ENCODE measurements around the gene AK8.
"Not testable (repeated sequence)": the region's sequence is repeated elsewhere in the genome, so short reads cannot be mapped to it uniquely, and the experiment has no call there.

Gene AK8

DNA sequence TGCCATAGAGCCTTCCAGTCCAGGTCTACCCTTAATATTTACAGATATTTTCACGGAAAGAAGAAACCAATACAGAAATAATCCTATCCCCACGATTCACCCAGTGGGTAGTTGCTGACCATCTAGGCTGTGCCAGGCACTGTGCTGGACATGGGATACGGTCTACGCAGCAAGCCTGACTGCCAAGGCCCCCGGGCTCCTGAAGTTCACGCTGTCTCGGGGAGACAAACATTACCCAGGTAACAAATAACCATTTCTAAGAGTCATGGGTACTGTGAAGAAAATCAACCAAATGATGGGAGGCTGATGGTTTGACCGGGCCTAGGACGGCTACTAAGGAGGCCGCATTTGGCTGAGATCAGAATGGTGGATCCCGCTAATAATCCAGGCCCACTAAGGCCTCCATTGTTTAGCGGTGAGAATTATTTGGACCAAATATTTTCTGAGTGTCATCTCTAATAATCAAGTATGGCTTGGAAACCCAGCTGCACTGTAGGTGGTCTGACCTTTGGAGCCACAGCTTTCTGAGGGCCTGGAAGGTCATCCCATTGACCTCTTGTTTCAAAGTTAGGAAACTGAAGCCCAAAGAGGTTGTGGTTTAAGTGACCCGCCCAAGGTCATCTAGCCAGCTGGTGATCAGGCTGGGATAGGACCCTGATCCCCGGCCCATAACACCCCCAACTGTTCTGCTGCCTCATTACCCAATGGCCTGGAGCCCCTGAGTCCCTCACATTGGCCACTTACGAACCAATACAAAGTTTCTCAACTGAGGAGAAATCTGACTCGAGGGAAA is 82.4 kb downstream of the AK8 start:
- no peak for DNase-seq

DNA sequence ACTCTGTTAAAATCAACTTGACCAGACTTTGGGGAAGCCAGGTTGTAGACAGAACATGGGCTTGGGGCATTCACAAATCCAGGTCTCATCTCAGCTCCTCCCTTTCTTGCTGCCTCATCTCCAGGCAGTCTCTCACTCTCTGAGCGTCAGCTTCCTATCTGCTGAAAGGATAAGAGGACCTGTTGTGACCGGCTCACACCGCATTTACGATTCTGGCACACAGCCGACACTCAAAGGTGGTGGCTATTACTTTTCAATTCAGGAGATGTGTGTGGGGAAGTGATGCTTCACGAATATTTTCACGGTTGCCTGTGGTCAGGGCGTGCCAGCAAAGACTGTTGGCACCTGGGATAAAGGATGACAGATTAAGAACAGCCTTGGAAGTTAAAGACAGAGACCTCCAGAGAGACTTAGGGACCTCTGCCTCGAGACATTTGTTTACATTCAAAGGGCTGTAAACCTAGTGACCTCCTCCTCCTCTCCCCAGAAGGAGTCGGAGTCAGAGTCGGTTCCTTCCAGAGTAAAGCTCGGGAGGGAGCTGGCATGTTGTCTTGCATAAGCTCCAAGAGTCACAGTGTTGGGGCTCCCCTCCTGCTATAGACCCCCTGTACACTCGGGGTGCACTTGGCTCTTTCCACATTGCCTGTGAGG is 83.2 kb downstream of the AK8 start:
- DNase-seq: peak; percentile 65

DNA sequence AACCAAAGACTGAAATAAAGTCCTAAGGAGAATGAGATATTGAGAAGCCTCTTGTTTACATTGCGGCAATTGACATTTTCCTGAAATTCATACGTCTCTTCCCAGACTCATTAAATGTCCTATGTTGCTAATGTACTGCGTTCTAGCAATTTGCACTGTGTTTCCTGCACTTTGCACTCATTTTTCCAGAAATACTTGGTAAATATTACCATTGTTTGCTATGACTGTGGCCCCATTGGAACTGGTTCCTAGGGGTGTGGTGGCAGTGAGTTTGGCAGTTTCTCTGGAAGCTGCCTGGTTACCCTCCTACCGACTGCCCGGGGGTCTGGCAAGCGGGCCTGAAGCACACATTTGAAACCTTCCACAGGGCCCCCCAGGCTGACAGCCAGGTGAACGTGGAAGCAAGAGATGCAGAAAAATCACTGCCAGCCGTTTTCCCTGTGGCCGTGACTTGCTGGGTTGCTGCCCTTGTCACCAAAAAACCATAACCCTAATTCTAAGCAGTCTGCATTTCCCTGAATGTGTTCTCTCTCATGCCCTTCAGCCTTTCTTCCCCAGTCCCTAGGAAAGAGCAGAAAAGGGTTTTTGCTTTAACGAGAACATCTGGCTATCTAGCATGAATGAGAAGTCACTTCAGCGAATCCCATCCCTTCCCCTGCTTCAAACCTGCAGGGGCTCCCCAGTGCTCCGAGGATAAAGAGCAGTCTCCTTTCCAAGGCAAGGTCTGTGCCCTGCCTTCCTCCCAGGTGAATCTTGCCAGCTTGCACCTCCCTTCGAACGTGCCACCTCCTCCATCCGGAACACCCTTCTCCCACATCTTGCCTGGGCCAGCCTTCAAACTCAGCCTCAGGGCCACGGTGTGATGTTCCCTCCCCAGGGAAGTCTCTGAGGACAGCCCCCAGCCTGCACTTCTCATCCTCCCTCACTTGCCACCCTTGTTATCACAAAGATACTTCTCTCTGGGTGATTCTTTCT is 84.2 kb downstream of the AK8 start:
- DNase-seq: no peak

DNA sequence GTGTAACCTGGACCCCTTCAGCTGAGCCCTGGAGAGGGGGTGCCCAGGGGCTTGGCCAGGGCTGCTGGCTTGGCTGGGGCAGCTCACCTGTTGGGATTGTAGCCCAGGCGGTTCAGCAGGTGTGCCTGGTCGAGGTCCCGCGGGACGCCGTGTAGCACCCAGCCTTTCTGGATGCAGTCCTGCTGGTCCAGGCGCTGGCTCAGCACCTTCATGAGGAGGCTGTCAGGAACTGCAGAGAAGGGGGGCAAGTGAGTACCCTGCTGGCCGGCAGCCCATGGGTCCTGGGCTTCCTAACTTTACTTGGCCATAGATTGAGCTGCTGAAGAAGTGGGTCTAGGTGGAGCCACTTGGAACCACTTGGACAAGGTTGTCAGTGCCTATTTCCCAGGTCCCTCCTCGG is 85.5 kb downstream of the AK8 start:
- DNase-seq: no peak

DNA sequence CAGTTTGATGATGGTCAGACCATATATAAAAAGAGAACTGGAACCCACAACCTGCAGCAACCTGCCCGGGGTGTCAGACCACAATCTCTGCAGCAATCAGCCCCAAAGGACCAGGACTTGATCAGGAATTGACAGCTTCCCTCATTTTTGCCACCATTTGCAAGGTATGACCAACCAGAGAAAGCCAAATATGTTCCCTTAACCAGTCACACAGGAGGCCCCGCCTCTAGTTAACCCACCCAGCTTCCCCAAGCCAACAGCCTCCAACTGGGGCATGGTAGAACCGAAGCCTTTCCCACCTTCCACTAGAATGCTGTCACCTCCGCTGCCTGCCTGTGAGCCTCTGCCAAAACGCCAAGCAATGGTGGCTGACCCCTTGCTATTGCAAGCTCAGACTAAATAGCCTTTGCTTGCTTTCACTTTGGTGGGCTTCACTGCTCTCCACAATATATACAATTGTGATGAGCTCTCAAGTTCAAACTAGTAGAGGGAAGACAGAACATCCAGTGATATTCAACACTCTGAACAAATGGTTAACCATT is 86.3 kb downstream of the AK8 start:
- no peak for DNase-seq

DNA sequence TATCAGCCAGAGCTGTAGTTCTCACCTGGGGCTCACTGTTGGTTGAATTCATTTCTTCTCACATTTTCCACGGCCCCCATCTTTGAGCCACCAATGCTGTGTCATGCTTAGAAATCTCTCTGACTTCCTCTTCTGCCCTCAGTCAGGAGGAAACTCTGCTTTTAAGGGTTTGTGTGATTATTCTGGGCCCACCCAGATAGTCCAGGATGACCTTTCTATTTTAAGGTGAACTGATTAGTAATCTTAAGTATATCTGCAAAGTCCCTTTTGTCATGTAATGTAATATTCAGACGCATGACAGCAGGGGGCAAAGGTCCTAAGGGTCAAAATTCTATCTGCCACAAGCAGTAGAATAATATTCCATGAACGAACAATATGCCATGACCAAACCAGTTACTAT is 88.4 kb downstream of the AK8 start:
- peak; percentile 77 for DNase-seq

DNA sequence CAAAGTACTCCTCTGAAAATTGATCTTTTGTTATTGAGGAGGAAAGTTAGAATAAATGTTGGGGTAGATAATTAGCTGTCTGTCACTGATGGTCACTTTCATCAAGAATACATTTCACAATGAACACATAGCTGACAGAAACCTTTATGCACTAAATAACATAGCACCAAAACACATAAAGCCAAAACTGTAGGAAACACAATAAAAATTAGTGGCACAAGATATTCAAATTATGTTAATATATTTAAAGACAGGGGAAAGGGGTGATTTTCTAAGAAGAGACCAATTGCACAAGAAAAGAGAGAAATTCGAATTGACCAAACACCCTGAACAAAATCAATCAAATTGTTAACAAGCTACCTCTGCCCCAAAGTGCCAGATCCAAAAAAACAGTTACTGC is 89.7 kb downstream of the AK8 start:
- no peak for DNase-seq

DNA sequence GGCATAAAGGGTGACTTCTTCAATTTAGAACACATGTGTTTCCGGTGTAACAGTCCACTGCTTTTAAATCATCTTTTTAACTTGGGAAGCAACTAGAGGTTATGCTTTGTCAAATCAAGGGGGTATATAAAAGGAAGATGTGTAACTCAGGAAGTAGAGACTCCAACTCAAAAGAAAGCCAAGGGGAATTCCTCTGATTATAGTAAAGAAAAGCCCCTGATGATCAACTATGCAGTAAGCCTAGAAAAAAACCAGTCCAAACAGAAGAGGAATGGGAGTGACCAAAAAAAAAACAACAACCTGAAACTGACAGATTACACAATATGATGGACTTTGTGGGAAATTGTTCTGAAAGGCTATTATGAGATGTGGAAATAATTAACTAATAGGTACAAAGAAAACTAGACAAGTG is 90.3 kb downstream of the AK8 start:
- no peak for DNase-seq

DNA sequence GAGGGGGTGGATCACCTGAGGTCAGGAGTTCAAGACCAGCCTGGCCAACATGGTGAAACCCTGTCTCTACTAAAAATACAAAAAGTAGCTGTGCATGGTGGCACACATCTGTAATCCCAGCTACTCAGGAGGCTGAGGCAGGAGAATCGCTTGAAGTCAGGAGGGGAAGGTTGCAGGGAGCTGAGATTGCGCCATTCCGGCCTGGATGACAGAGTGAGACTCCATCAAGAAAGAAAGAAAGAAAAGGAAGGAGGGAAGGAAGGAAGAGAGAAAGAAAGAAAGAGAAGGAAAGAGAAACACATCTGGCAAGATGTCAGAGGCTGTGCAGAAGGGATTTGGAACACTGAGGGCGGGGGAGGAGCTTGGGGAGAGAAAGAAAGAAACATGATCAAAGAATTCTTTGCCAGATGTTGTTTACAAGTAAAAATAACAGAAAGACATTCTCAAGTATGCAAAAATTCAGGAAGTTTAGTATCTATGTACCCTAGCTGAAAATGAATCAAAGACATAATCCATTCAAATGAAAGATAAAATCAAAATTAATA is 93.7 kb downstream of the AK8 start:
- no peak for DNase-seq

DNA sequence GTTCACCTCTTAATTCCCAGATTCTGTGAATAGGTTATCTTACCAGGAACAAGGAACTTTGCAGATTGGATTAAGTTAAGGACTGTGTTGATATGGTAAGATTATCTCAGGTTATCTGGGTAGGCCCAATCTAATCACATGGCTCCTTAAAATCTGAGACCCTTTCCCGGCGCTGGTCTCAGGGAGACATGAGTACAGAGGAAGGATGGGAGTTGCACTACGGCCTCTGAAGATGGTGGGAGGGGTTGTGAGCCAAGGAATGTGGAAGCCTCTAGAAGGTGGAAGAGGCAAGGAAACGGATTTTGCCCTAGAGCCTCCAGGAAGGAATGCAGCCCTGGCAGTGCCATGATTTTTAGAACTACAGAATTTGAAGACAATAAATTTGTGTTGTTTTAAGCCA is 95.1 kb downstream of the AK8 start:
- no peak for DNase-seq

DNA sequence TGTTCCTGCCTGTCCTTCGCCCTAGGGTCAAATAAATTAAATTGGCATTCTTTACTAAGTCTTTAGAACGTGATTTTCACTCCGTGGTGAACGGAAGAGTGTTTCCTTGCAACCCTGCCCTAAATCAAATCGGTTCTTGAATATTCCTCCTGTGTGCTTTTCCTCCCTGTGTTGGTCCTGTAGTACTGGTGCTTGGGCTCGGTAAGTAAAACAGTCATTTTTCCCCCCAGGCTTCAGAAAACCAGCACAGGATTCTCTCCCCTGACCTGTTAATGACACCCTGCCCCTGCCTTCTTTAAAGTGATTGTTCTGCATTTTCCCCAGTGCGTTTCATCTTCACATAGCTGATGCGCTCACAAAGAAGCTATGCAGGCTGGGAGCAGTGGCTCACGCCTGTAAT is 96.0 kb downstream of the AK8 start:
- no peak for DNase-seq

DNA sequence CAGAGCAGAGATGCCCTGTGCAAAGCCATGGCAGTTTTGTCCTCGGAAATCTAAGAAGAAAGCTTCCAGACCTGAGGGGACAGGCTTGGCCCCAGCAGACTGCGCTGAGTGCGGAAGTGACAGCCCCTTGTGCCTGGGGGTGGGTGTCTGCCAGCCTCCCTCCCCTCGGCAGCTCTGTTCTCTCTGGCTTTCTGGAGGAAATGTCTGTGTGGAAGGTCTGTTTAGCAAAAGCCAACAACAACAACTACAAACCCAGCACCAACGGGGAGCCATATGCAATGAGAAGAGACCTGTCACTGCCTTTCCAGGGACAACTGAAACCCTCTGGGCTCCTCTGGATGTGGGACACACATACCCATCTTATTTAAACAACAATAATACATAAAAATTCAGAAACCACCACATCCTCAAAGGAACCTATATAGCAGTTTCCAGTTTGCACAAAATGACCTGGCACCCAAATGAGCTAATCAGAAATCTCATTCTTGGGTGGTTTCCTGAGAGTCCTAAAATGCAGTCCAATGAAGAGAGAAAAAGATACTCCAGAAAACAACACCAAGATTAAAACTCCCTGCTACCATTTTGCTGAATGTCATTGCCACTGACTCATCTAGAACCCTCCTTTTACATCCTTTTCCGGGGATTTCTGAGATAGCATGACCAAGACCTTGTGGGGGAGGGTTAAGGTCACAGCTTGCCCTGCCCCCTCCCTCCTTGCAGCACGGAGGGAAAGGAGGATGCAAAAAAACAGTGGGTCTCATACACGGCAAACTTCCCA is 97.7 kb downstream of the AK8 start:
- DNase-seq: peak; percentile 13

DNA sequence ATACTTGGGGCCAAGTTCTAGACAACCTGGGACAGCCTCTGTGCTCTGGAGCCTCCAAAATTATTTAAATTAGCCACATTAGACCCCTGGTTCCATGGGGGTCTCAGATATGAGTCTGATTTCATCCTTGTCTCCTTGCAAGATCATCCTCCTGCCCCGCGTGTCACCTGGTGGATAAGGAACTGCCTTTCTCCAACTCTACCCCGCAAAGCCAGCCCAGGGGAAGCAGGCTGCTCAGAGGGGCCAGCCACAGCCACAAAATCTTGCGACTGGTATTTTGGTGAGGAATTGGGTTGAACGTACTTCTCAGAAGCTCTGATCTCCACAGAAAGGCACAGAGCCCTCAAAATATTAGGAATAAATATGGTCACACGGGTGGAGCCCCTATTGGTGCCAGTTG is 101.2 kb downstream of the AK8 start:
- no peak for DNase-seq

DNA sequence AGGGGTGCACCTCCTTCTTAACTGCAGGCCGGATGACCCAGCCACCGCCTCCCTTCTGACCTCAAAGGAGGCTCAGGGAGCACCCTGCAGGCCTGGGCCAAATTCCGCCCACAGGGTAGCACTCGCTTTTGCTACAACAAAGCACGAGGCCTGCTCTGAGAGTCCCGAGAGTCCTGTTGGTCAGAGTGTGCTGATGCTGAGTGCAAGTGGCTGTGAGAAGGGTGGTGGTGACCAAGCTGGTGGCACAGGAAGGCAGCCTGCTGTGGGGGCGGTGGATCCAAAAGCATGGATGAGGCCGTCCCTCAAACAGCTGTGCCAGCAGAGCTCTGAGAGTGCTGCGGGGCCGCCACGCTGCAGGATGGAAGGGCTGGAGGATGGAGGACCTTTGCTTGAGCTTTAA is 101.8 kb downstream of the AK8 start:
- no peak for DNase-seq

DNA sequence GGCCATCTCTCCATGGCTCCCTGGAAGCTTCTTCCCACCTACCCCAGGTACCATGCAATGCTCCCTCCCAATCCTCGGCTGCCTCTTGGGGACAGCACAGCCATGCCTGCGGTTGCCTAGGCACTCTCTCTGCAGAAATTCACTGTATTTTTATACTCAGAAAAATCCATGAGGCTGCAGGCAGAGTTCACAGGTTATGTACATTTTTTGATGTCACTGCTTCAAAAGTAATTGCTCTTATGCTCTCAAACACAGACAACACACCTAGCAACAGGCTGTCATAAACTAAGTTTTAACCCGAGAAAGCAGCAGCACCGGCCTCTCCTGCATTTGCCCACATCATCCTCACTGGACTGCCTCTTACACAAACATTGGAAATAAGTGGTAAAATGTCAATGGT is 102.4 kb downstream of the AK8 start:
- no peak for DNase-seq

DNA sequence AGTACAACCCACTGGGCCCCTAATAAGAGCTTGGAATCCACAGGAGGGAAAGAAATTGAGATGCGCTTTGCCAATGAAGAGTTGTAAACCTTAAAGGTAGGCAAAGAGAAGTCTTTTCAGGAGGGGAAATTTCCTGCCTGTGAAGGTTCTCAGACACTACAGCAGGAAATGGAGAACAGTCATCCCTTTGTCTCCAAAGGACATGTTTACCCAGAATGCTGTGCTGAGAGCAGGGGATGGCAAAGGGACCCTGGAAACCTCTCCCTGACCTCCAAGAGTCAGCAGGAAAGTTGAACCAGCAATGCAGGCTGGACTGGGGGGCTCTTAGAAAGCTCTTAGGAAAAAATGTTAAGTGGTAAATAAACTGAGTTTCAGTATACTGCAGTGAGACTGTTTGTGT is 103.2 kb downstream of the AK8 start:
- no peak for DNase-seq

DNA sequence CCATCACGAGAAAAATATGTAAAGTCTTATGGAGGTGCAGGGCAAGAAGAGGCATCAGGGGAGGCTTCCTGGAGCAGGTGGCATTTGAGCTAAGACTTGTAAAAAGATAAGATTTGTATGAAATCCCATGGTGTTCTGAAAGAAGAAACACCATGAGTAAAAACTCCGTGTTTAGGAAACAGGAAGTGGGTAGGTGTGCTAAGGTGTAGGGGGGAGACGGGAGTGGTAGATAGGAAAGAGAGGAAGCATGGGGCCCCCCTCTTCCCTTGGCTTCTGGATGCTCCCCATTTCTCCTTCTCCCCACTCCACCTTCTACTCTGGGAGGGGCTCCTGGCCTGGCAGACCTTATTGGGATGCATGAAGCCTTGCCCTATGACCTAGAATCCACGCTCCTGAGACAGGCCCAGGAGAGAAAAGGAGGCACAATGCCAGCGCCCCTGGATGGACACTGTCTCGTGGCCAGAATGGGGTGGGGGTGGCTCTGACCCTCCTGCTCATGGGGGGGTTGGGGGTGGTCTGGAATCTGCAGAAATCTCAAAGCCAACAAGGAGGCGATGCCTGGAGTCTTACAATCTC is 104.2 kb downstream of the AK8 start:
- DNase-seq: no peak

DNA sequence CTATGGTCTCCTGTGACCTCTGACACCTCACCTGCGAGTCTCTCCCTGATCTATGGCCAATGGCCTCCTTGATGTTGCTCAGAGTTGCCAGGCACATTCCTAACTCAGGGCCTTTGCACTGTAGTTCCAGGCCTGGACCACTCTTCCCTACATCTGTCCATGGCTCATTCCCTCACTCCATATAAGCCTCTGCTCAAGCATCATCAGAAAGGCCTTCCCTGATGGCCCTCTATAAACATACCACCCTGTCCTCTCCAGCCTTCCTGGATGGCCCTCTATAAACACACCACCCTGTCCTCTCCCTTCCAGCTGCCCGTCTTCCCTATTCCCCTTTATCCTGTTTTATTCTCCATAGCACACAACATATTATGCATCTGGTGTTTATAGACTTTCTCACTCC is 105.0 kb downstream of the AK8 start:
- no peak for DNase-seq

DNA sequence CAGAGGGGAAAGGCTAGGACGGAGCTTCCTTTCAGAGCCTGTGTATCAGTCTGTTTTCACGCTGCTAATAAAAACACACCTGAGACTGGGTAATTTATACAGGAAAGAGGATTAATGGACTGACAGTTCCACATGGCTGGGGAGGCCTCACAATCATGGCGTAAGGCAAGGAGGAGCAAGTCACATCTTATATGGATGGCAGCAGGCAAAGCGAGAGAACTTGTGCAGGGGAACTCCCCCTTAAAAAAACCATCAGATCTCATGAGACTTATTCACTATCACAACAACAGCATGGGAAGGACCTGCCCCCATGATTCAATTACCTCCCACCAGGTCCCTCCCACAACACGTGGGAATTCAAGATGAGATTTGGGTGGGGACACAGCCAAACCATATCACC is 106.3 kb downstream of the AK8 start:
- not testable (repeated sequence) for DNase-seq

DNA sequence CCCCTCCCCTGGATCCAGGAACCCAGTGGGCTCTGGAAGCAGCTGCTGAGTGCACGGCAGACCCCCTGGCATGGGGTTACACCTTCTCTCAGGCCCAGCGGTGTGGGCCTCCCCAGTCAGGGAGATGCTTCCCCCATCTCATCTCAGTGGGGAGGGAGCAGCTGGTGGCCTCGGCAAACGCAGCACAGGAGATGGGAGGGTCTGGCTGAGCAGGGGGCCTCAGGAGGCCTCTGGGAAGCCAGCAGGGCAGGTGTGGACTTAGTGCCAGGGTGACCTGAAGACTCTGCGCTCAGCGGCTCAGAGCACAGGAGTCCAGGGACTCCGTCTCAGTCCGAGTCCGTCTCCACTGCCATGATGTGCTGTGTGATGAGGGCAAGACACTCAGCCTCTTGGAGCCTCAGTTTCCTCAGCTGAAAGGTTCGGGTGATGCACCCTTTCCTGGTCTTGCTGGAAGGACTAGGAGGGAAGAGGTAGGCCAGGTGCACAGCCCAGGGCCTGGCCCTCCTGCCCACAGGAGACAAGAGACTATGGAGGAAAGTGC is 107.2 kb downstream of the AK8 start:
- no peak for DNase-seq

All from hematopoietic multipotent progenitor cell treated with erythropoietin and hydrocortisone succinate and interleukin-3 and kit ligand, for 4 days (in vitro differentiated cells).